H9 (cell line): ENCODE results near the gene SLC38A9. TPM values are rescaled to one million over a fixed set of nuclear protein-coding genes. Genes with fewer than 3 reads are reported as not detected.
A peak's percentile ranks its signal among the peaks of the same experiment; 100 is the strongest.

ENCODE experiments used
- DNase-seq: peaks from one replicate; pipeline ENCODE4 v3.0.0-alpha.2; 2017
- H2AFZ ChIP-seq: one replicate; pipeline ENCODE4 v1.6.1; 2013; ENCODE audit warnings: mild to moderate bottlenecking, low read length, control low read depth, moderate library complexity
- H2AK5ac ChIP-seq: 2 replicates; pipeline ENCODE4 v1.6.1; 2013; ENCODE audit warnings: low read length, control low read depth, mixed read lengths; ENCODE audit not compliant: insufficient read length
- H2BK120ac ChIP-seq: one replicate; pipeline ENCODE4 v1.6.1; 2013; ENCODE audit warnings: low read depth, mild to moderate bottlenecking, low read length, control low read depth, inconsistent platforms; ENCODE audit not compliant: poor library complexity, severe bottlenecking
- H2BK12ac ChIP-seq: 2 replicates; pipeline ENCODE4 v1.6.1; 2013; ENCODE audit warnings: low read length, control low read depth, mixed read lengths, low read depth; ENCODE audit not compliant: insufficient read length
- H2BK15ac ChIP-seq: 2 replicates; pipeline ENCODE4 v1.6.1; 2013; ENCODE audit warnings: low read depth, low read length, control low read depth
- H2BK20ac ChIP-seq: one replicate; pipeline ENCODE4 v1.6.1; 2013; ENCODE audit warnings: low read depth, mild to moderate bottlenecking, low read length, control low read depth, inconsistent platforms; ENCODE audit not compliant: poor library complexity, severe bottlenecking
- H2BK5ac ChIP-seq: 2 replicates; pipeline ENCODE4 v1.6.1; 2013; ENCODE audit warnings: low read length, control low read depth, mixed read lengths; ENCODE audit not compliant: insufficient read length
- H3K14ac ChIP-seq: 2 replicates; pipeline ENCODE4 v1.6.1; 2013; ENCODE audit warnings: low read length, control low read depth; ENCODE audit not compliant: insufficient read depth
- H3K18ac ChIP-seq: 2 replicates; pipeline ENCODE4 v1.6.1; 2013; ENCODE audit warnings: low read depth, mild to moderate bottlenecking, mixed read lengths, low read length, control low read depth; ENCODE audit not compliant: insufficient read length
- H3K23ac ChIP-seq: 2 replicates; pipeline ENCODE4 v1.6.1; 2013; ENCODE audit warnings: low read length, control low read depth, mixed read lengths, low read depth; ENCODE audit not compliant: insufficient read length
- H3K23me2 ChIP-seq: 2 replicates; pipeline ENCODE4 v1.6.1; 2013; ENCODE audit warnings: low read depth, mild to moderate bottlenecking, mixed read lengths, low read length, control low read depth; ENCODE audit not compliant: insufficient read length, poor library complexity, severe bottlenecking
- H3K27ac ChIP-seq: 2 replicates; pipeline ENCODE4 v1.5.1; 2013; ENCODE audit warnings: low read length, control low read depth, mixed read lengths, low read depth; ENCODE audit not compliant: insufficient read length
- H3K27me3 ChIP-seq: 2 replicates; pipeline ENCODE4 v1.6.1; 2013; ENCODE audit warnings: low read length, control low read depth, inconsistent platforms; ENCODE audit not compliant: insufficient read depth
- H3K4ac ChIP-seq: 2 replicates; pipeline ENCODE4 v1.6.1; 2013; ENCODE audit warnings: low read depth, mild to moderate bottlenecking, control low read depth, inconsistent platforms, low read length, moderate library complexity
- H3K4me1 ChIP-seq: 2 replicates; pipeline ENCODE4 v1.6.1; 2013; ENCODE audit warnings: low read length, control low read depth, inconsistent platforms; ENCODE audit not compliant: insufficient read depth
- H3K4me2 ChIP-seq: 2 replicates; pipeline ENCODE4 v1.6.1; 2013; ENCODE audit warnings: low read length, control low read depth, mixed read lengths; ENCODE audit not compliant: insufficient read length, insufficient read depth
- H3K56ac ChIP-seq: 2 replicates; pipeline ENCODE4 v1.6.1; 2013; ENCODE audit warnings: low read depth, mild to moderate bottlenecking, mixed read lengths, low read length, control low read depth; ENCODE audit not compliant: insufficient read length
- H3K79me1 ChIP-seq: 2 replicates; pipeline ENCODE4 v1.6.1; 2013; ENCODE audit warnings: low read depth, mild to moderate bottlenecking, moderate library complexity, low read length, control low read depth, inconsistent platforms; ENCODE audit not compliant: insufficient read depth, poor library complexity, severe bottlenecking
- H3K79me2 ChIP-seq: 2 replicates; pipeline ENCODE4 v1.6.1; 2013; ENCODE audit warnings: low read length, control low read depth, inconsistent platforms; ENCODE audit not compliant: insufficient read depth
- H3K9ac ChIP-seq: 2 replicates; pipeline ENCODE4 v1.6.1; 2013; ENCODE audit warnings: low read length, control low read depth, mixed read lengths; ENCODE audit not compliant: insufficient read length; ENCODE audit errors: extremely low read depth
- H3K9me3 ChIP-seq: one replicate; pipeline ENCODE4 v1.6.1; 2013; ENCODE audit warnings: low read depth, low read length, inconsistent platforms; ENCODE audit not compliant: control insufficient read depth
- H3T11ph ChIP-seq: one replicate; pipeline ENCODE4 v1.6.1; 2013; ENCODE audit warnings: mild to moderate bottlenecking, low read length, control low read depth, inconsistent platforms
- H4K20me1 ChIP-seq: one replicate; pipeline ENCODE4 v1.6.1; 2013; ENCODE audit not compliant: control insufficient read depth, insufficient read length, insufficient read depth
- H4K5ac ChIP-seq: 2 replicates; pipeline ENCODE4 v1.6.1; 2013; ENCODE audit warnings: low read depth, mild to moderate bottlenecking, mixed read lengths, low read length, control low read depth; ENCODE audit not compliant: insufficient read length
- H4K8ac ChIP-seq: replicated peaks from 2 replicates; pipeline ENCODE4 v1.6.1; 2013; ENCODE audit warnings: low read length, control low read depth, mixed read lengths, low read depth; ENCODE audit not compliant: insufficient read length
- H4K91ac ChIP-seq: 2 replicates; pipeline ENCODE4 v1.6.1; 2013; ENCODE audit warnings: low read depth, mild to moderate bottlenecking, moderate library complexity, mixed read lengths, low read length, control low read depth; ENCODE audit not compliant: insufficient read length
- H3K27ac Mint-ChIP-seq, 3 experiments: 2 replicates in 2 of 3; 3 replicates in 1 of 3; pipeline ENCODE4 v1.8.0; 2020 to 2021; ENCODE audit warnings: mixed read lengths in 3 of 3, mild to moderate bottlenecking in 1 of 3, moderate library complexity in 1 of 3
- H3K27me3 Mint-ChIP-seq: 2 replicates; pipeline ENCODE4 v1.8.0; 2021; ENCODE audit warnings: low read depth, mild to moderate bottlenecking, moderate library complexity, mixed read lengths
- H3K36me3 Mint-ChIP-seq, 3 experiments: 2 replicates in 2 of 3; 3 replicates in 1 of 3; pipeline ENCODE4 v1.8.0; 2020 to 2021; ENCODE audit warnings: low read depth in 3 of 3, mixed read lengths in 3 of 3; ENCODE audit not compliant: insufficient read depth in 1 of 3
- H3K4me1 Mint-ChIP-seq, 2 experiments: 2 replicates each; pipeline ENCODE4 v1.8.0; 2020; ENCODE audit warnings: mixed read lengths in 2 of 2
- H3K4me3 Mint-ChIP-seq, 2 experiments: 2 replicates in 1 of 2; 3 replicates in 1 of 2; pipeline ENCODE4 v1.8.0; 2020 to 2021; ENCODE audit warnings: mild to moderate bottlenecking in 2 of 2, mixed read lengths in 2 of 2, moderate library complexity in 1 of 2
- H3K9me3 Mint-ChIP-seq, 2 experiments: 2 replicates in 1 of 2; 3 replicates in 1 of 2; pipeline ENCODE4 v1.8.0; 2020; ENCODE audit warnings: mild to moderate bottlenecking in 2 of 2, mixed read lengths in 2 of 2, moderate library complexity in 1 of 2
- WGBS: extraction: QIAGEN DNeasy Blood & Tissue Kit; methylation state at CpG from one replicate; pipeline ENCODE4 v1.1.7; 2013; ENCODE audit warnings: missing lambda C conversion rate, low lambda C conversion rate, mixed read lengths; ENCODE audit not compliant: insufficient read length; ENCODE audit errors: extremely low coverage; 5-methylcytosine and 5-hydroxymethylcytosine counted together
- total RNA-seq: library from RNA; stranded (reverse); gene quantifications from 2 replicates; pipeline ENCODE4 v1.2.1, GENCODE V29; 2021
- TF ChIP-seq, protein P1 (sequence below): fragments of 200-600 bp; sonication (generic); conservative IDR thresholded peaks from 3 replicates; pipeline ENCODE4 v1.8.0; 2021; ENCODE audit warnings: antibody characterized with exemption, mild to moderate bottlenecking

SLC38A9 gene
- total RNA-seq, 1 experiment from 2014 or later = 48.5 TPM

DNA sequence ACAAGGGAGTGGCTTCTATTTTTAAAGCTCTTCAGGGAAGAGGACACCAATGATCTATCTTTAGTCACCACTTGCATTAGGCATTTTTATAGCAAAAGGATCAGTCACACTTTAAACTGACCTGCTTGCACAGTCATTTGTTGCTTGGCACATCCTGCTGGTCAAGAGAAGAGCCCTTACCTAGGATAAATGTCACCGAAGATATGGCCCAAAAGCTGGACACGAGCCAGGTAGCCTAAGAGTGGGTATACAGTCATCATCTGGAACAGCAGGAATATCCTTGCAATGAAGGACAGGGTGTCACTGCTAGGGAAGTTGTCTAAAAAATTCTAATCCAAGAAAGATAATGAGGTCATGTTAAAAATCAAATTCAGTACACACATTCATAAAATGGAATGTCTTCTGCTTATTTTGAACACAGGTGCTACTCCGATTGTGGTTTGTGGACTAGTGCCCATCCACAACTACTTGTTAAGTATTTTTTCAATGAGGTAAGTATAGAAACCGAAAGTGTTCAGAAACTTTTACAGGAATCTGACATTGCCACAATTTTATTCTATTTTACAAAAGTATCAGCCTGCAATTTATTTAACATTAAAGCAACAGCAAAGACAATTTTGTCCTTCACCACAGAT lies 78.4 kb downstream of the SLC38A9 start:
- H3K79me1 ChIP-seq = no peaks in the 10 kb centered on the region
- H3K14ac ChIP-seq = no peak overlapping the region
- H3K79me2 ChIP-seq = no peaks in the 10 kb centered on the region
- no peak overlapping the region for H2BK12ac ChIP-seq
- H2BK15ac ChIP-seq = no peak overlapping the region
- no peak overlapping the region for H2BK5ac ChIP-seq
- Mint-ChIP-seq H3K4me3 (no peak overlapping the region), H3K36me3 (peaks cover 9 to 17% (median 12%) of the 10 kb centered on the region in 3 experiments; a peak in 6 of 7 replicates), H3K9me3 (no peaks in the 10 kb centered on the region), H3K4me1 (peaks cover 26 to 32% of the 10 kb centered on the region in 2 experiments), H3K27ac (peak overlapping the region in 1 of 3 experiments; percentile 69; a peak in 2 of 7 replicates), H3K27me3 (no peaks in the 10 kb centered on the region)
- H3K27me3 ChIP-seq = no peaks in the 10 kb centered on the region
- no peak overlapping the region for H2BK20ac ChIP-seq
- H4K91ac ChIP-seq = no peak overlapping the region
- peaks cover 3% of the 10 kb centered on the region; the same call in 1 of the 2 replicates for H3K4me1 ChIP-seq
- H3K9me3 ChIP-seq = no peaks in the 10 kb centered on the region
- no peak overlapping the region for H4K5ac ChIP-seq
- no CpG with 5 or more reads among the region's 4 CpGs for WGBS
- no peak overlapping the region for H2BK120ac ChIP-seq
- no peak overlapping the region for H3K27ac ChIP-seq
- no peak overlapping the region for H3K56ac ChIP-seq
- no peak overlapping the region for H3K4ac ChIP-seq
- no peak overlapping the region for H3K23ac ChIP-seq
- no peak overlapping the region for H2AFZ ChIP-seq
- no peak overlapping the region for H3K4me2 ChIP-seq
- H2AK5ac ChIP-seq = no peak overlapping the region
- DNase-seq = no peak
- H3T11ph ChIP-seq = no peak overlapping the region
- H4K8ac ChIP-seq = no peak overlapping the region
- no peaks in the 10 kb centered on the region for H3K23me2 ChIP-seq
- H3K9ac ChIP-seq = no peak overlapping the region
- H3K18ac ChIP-seq = no peak overlapping the region
- TF ChIP-seq, protein P1, sequence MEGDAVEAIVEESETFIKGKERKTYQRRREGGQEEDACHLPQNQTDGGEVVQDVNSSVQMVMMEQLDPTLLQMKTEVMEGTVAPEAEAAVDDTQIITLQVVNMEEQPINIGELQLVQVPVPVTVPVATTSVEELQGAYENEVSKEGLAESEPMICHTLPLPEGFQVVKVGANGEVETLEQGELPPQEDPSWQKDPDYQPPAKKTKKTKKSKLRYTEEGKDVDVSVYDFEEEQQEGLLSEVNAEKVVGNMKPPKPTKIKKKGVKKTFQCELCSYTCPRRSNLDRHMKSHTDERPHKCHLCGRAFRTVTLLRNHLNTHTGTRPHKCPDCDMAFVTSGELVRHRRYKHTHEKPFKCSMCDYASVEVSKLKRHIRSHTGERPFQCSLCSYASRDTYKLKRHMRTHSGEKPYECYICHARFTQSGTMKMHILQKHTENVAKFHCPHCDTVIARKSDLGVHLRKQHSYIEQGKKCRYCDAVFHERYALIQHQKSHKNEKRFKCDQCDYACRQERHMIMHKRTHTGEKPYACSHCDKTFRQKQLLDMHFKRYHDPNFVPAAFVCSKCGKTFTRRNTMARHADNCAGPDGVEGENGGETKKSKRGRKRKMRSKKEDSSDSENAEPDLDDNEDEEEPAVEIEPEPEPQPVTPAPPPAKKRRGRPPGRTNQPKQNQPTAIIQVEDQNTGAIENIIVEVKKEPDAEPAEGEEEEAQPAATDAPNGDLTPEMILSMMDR = no peak
- H4K20me1 ChIP-seq = no peaks in the 10 kb centered on the region
